SU-DHL-6 (cell line): ENCODE data around the gene RGS18.

ENCODE experiments used
- H2AFZ ChIP-seq: fragments of 200-600 bp; sonication (generic); 2 replicates; pipeline ENCODE4 v1.6.1; 2014; ENCODE audit warnings: low read depth, mild to moderate bottlenecking, moderate library complexity, mixed read lengths, antibody characterized with exemption, low read length; ENCODE audit not compliant: severe bottlenecking
- H3F3A ChIP-seq: fragments of 200-600 bp; shearing (Covaris generic); 2 replicates; pipeline ENCODE4 v1.6.0; 2016; ENCODE audit warnings: antibody characterized with exemption, mild to moderate bottlenecking; ENCODE audit not compliant: insufficient read depth
- H3K27ac ChIP-seq: fragments of 200-600 bp; sonication (generic); 2 replicates; pipeline ENCODE4 v1.5.1; 2016; ENCODE audit warnings: low read depth, mild to moderate bottlenecking, low read length, moderate library complexity, mixed read lengths
- H3K27me3 ChIP-seq: fragments of 200-600 bp; sonication (generic), shearing (Covaris generic); 2 replicates; pipeline ENCODE4 v1.6.0; 2014; ENCODE audit warnings: mild to moderate bottlenecking, low read length
- H3K36me3 ChIP-seq: fragments of 200-600 bp; sonication (generic); 2 replicates; pipeline ENCODE4 v1.6.1; 2014; ENCODE audit warnings: mild to moderate bottlenecking, low read length, mixed read lengths
- H3K4me2 ChIP-seq: fragments of 300-600, 200-600 bp; shearing (Covaris generic), sonication (generic); 2 replicates; pipeline ENCODE4 v1.6.0; 2014; ENCODE audit warnings: low read length, low read depth, mild to moderate bottlenecking; ENCODE audit not compliant: poor library complexity, severe bottlenecking
- H3K4me3 ChIP-seq: fragments of 200-600 bp; sonication (generic); 2 replicates; pipeline ENCODE4 v1.5.1; 2014; ENCODE audit warnings: antibody characterized with exemption, low read length, mild to moderate bottlenecking, mixed read lengths; ENCODE audit not compliant: insufficient read depth, poor library complexity, severe bottlenecking
- H3K79me2 ChIP-seq: fragments of 200-600 bp; sonication (generic); 2 replicates; pipeline ENCODE4 v1.6.1; 2014; ENCODE audit warnings: mild to moderate bottlenecking, low read length, moderate library complexity; ENCODE audit not compliant: insufficient read depth
- H3K9ac ChIP-seq: fragments of 200-600 bp; sonication (generic); 2 replicates; pipeline ENCODE4 v1.7.0; 2014; ENCODE audit warnings: mild to moderate bottlenecking, low read length
- H3K9me2 ChIP-seq: fragments of 200-600 bp; sonication (generic); replicated peaks from 2 replicates; pipeline ENCODE4 v1.6.1; 2014; ENCODE audit warnings: low read length; ENCODE audit not compliant: insufficient read depth
- H3K9me3 ChIP-seq: fragments of 200-600 bp; sonication (generic); 2 replicates; pipeline ENCODE4 v1.6.1; 2014; ENCODE audit warnings: low read length, mixed read lengths; ENCODE audit not compliant: insufficient read depth
- H4K20me1 ChIP-seq: fragments of 200-600 bp; sonication (generic); 2 replicates; pipeline ENCODE4 v1.6.1; 2014; ENCODE audit warnings: low read depth, mild to moderate bottlenecking, antibody characterized with exemption, low read length, moderate library complexity, mixed read lengths
- EZH2phosphoT487 ChIP-seq: fragments of 200-600 bp; sonication (generic), shearing (Covaris generic); conservative IDR thresholded peaks from 2 replicates; pipeline ENCODE4 v1.6.1; 2018; ENCODE audit warnings: mild to moderate bottlenecking, antibody characterized with exemption, low read length, moderate library complexity, mixed read lengths
- TF ChIP-seq, protein P1 (sequence below): fragments of 200-600 bp; sonication (generic); IDR thresholded peaks from one replicate; pipeline ENCODE4 v1.5.1; 2017; ENCODE audit warnings: antibody characterized with exemption, mild to moderate bottlenecking, low read length, moderate library complexity; ENCODE audit not compliant: insufficient read depth, poor library complexity, severe bottlenecking

RGS18 gene

GRCh38 chr1:192201303-192201702 lies 43.0 kb downstream of the RGS18 start:
- Histone ChIP-seq H3K9me3 (peaks cover 34% of the 10 kb centered on the region; the same call in 1 of the 2 replicates), H3K79me2 (no peaks in the 10 kb centered on the region), H3K9ac (no peak overlapping the region), H3K4me2 (no peak overlapping the region), H3K27me3 (no peaks in the 10 kb centered on the region), H3K4me3 (no peak overlapping the region), H3K9me2 (no peaks in the 10 kb centered on the region), H4K20me1 (no peaks in the 10 kb centered on the region), H3F3A (no peaks in the 10 kb centered on the region), H2AFZ (no peak overlapping the region), H3K36me3 (no peaks in the 10 kb centered on the region), H3K27ac (no peak overlapping the region)
- no peak for TF ChIP-seq EZH2phosphoT487
- TF ChIP-seq, protein P1, sequence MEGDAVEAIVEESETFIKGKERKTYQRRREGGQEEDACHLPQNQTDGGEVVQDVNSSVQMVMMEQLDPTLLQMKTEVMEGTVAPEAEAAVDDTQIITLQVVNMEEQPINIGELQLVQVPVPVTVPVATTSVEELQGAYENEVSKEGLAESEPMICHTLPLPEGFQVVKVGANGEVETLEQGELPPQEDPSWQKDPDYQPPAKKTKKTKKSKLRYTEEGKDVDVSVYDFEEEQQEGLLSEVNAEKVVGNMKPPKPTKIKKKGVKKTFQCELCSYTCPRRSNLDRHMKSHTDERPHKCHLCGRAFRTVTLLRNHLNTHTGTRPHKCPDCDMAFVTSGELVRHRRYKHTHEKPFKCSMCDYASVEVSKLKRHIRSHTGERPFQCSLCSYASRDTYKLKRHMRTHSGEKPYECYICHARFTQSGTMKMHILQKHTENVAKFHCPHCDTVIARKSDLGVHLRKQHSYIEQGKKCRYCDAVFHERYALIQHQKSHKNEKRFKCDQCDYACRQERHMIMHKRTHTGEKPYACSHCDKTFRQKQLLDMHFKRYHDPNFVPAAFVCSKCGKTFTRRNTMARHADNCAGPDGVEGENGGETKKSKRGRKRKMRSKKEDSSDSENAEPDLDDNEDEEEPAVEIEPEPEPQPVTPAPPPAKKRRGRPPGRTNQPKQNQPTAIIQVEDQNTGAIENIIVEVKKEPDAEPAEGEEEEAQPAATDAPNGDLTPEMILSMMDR = no peak

GRCh38 chr1:192224396-192224795 lies 66.1 kb downstream of the RGS18 start:
- no peaks in the 10 kb centered on the region for H3K9me3 ChIP-seq
- TF ChIP-seq EZH2phosphoT487 = no peak
- TF ChIP-seq, protein P1 = no peak
- H3K79me2 ChIP-seq = no peaks in the 10 kb centered on the region
- no peak overlapping the region for H3K4me2 ChIP-seq
- H3K4me3 ChIP-seq = no peak overlapping the region
- H3K27me3 ChIP-seq = no peaks in the 10 kb centered on the region
- no peak overlapping the region for H3K27ac ChIP-seq
- H3K9ac ChIP-seq = no peak overlapping the region
- no peaks in the 10 kb centered on the region for H3K36me3 ChIP-seq
- H3K9me2 ChIP-seq = no peaks in the 10 kb centered on the region
- H4K20me1 ChIP-seq = no peaks in the 10 kb centered on the region
- no peak overlapping the region for H2AFZ ChIP-seq
- H3F3A ChIP-seq = no peaks in the 10 kb centered on the region

GRCh38 chr1:192224846-192225245 lies 66.6 kb downstream of the RGS18 start:
- no peak overlapping the region for H3K27ac ChIP-seq
- H3K4me3 ChIP-seq = no peak overlapping the region
- no peaks in the 10 kb centered on the region for H3K9me3 ChIP-seq
- H3K9me2 ChIP-seq = no peaks in the 10 kb centered on the region
- TF ChIP-seq EZH2phosphoT487 = no peak
- TF ChIP-seq, protein P1 = no peak
- H2AFZ ChIP-seq = no peak overlapping the region
- no peaks in the 10 kb centered on the region for H3F3A ChIP-seq
- no peaks in the 10 kb centered on the region for H3K36me3 ChIP-seq
- no peak overlapping the region for H3K9ac ChIP-seq
- no peaks in the 10 kb centered on the region for H3K27me3 ChIP-seq
- H3K79me2 ChIP-seq = no peaks in the 10 kb centered on the region
- H3K4me2 ChIP-seq = no peak overlapping the region
- H4K20me1 ChIP-seq = no peaks in the 10 kb centered on the region

DNA sequence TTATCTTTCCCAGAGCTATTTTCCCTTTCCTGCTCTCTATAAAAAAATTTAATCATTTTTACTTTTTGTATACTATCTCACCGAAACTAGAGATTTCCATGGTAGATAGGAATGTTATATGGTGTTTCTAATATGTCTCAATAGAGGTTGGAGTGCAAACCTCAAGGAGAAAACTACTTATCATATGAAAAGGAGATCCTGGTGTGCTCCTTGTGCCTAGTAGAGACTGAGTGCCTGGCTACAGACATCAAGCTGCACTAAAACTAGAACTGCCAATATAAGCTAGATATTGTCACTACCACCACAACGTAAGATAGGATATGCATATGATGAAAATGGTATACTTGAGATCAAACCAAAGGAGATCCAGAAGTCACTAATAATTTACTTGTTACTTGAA lies 67.0 kb downstream of the RGS18 start:
- Histone ChIP-seq H3K27ac (no peak overlapping the region), H2AFZ (no peak overlapping the region), H3K79me2 (no peaks in the 10 kb centered on the region), H3K9ac (no peak overlapping the region), H3K4me2 (no peak overlapping the region), H3K9me2 (no peaks in the 10 kb centered on the region), H4K20me1 (no peaks in the 10 kb centered on the region), H3K36me3 (no peaks in the 10 kb centered on the region), H3K27me3 (no peaks in the 10 kb centered on the region), H3K4me3 (no peak overlapping the region), H3F3A (no peaks in the 10 kb centered on the region), H3K9me3 (no peaks in the 10 kb centered on the region)
- TF ChIP-seq, protein P1 = no peak
- no peak for TF ChIP-seq EZH2phosphoT487
